Measurements from ENCODE around the gene CPT1B.

DNA sequence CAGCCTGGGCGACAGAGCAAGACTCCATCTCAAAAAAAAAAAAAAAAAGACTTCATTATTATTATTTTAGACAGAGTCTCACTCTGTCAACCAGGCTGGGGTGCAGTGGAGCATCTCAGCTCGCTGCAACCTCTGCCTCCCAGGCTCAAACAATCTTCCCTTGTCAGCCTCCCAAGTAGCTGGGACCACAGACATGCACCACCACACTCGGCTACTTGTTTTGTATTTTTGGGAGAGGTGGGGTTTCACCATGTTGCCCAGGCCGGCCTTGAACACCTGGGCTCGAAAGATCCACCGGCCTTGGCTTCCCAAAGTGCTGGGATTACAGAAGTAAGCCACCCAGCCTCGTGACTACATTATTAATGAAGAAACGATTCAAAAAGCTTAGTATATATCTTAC, 43.1 kb downstream of the CPT1B start:
- TF ChIP-seq POLR2A (IDR thresholded peaks at IDR 0.05; ENCODE audit: low read length) (no peak), GATA1 (IDR thresholded peaks at IDR 0.05; ENCODE audit: low read depth, low read length) (no peak)
